Stimulated activated CD8-positive, alpha-beta memory T cell treated with anti-CD3 and anti-CD28 coated beads, Interleukin-2, amount 100 ng/mL, for 1 hour (primary cell): ENCODE results near the gene RPL26.
A peak's percentile ranks its signal among the peaks of the same experiment; 100 is the strongest.
"Not testable (repeated sequence)": the region's sequence is repeated elsewhere in the genome, so short reads cannot be mapped to it uniquely, and the experiment has no call there.

Experiments used
- DNase-seq, 2 donors: peaks; one replicate each; pipeline ENCODE4 v3.0.0-alpha.2; 2020; ENCODE audit warnings: low read depth in 2 of 2

Gene RPL26

GRCh38 chr17:8394497-8394896, 11.5 kb upstream of the RPL26 start:
- not testable (repeated sequence) for DNase-seq

- no peak for DNase-seq
These were observed 10.7 kb upstream of the RPL26 start for GRCh38 chr17:8393470-8394231.

GRCh38 chr17:8392674-8393469, 9.9 kb upstream of the RPL26 start:
- no peak for DNase-seq

- DNase-seq: no peak
These were observed 9.3 kb upstream of the RPL26 start for GRCh38 chr17:8392274-8392673.

GRCh38 chr17:8391711-8392110, 8.7 kb upstream of the RPL26 start:
- no peak for DNase-seq

- DNase-seq: no peak
These were observed 5.1 kb upstream of the RPL26 start for GRCh38 chr17:8387914-8388651.

GRCh38 chr17:8386841-8387240, 3.8 kb upstream of the RPL26 start:
- DNase-seq: no peak

- DNase-seq: no peak
These were observed 1.9 kb upstream of the RPL26 start for GRCh38 chr17:8384801-8385378.

GRCh38 chr17:8382880-8383142, 182 bp downstream of the RPL26 start:
- no peak for DNase-seq

GRCh38 chr17:8382052-8382879, 727 bp downstream of the RPL26 start:
- no peak for DNase-seq

GRCh38 chr17:8380049-8380448, 2.9 kb downstream of the RPL26 start:
- no peak for DNase-seq

GRCh38 chr17:8378117-8378516, 4.9 kb downstream of the RPL26 start:
- not testable (repeated sequence) for DNase-seq

- DNase-seq: no peak
These were observed 5.6 kb downstream of the RPL26 start for GRCh38 chr17:8377422-8377821.

GRCh38 chr17:8376271-8377067, 6.5 kb downstream of the RPL26 start, which contains the start of gene KRABD2:
Gene KRABD2 (minus strand): TSS chr17:8376704.
- peak; percentile 77 to 84 for DNase-seq

GRCh38 chr17:8375738-8376259, 7.2 kb downstream of the RPL26 start:
- DNase-seq: no peak

GRCh38 chr17:8373856-8374255, 9.1 kb downstream of the RPL26 start:
- DNase-seq: not testable (repeated sequence)

- no peak for DNase-seq
These were observed 10.6 kb downstream of the RPL26 start for GRCh38 chr17:8372422-8372821.

- DNase-seq: no peak
These were observed 11.2 kb downstream of the RPL26 start for GRCh38 chr17:8371786-8372185.

- DNase-seq: no peak
These were observed 13.0 kb downstream of the RPL26 start for GRCh38 chr17:8369944-8370343.

GRCh38 chr17:8368193-8368592, 14.8 kb downstream of the RPL26 start:
- no peak for DNase-seq
